Right renal pelvis (tissue), 4 donors: ENCODE data around the gene CELF2. TPM values are rescaled to one million over a fixed set of nuclear protein-coding genes. Genes with fewer than 3 reads are reported as not detected.

Source experiments
- DNase-seq, 4 donors: peaks; one replicate each; pipeline ENCODE4 v3.0.0-alpha.2; 2013; ENCODE audit warnings: low read depth in 4 of 4, low spot score in 3 of 4, missing footprints in 1 of 4
- polyA plus RNA-seq, 4 donors: library from polyadenylated mRNA; unstranded; fragments of 120-200 nt; gene quantifications; one replicate each; pipeline ENCODE4 v1.2.1, GENCODE V29; 2013; ENCODE audit not compliant: insufficient read length in 4 of 4

CELF2 gene
- polyA plus RNA-seq, 4 donors, result 12.0 to 14.5 (median 12.3) TPM

DNA sequence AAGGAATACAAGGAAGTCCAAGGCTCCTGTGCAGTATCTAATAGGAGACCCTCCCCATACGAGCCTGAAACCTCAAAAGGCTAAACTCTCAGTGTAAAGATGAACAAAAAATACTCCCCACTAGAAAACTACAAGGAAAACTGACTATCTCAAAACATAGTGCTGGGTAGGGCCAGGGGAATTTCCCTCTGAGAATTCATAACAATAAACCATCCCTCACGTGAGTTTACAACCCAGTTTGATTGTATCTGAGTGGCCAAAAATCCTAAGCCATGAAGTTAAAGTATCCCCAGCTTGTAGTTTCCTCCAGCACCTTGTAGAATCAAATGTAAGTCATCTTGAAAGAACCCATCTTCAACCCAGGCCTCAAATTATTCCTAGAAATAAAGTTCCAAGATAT lies 293.4 kb downstream of the CELF2 start:
- no peak for DNase-seq

DNA sequence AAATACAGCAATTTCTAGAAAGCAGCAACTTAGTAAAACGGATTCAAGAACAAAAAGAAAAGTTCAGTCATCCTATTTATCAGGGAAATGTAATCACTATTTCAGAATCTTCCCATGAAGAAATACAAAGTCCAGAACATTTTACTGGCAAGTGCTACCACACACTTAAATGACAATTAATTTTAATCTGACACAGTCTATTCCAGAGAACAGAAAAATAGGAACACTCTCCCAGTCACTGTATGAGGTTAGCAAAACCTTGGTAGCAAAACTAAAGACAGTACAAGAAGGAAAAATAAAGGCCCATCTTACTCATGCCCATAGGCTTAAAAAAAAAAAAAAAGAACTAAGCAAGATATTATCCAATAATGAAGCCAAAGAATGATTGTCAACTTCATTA lies 295.8 kb downstream of the CELF2 start:
- no peak for DNase-seq

- DNase-seq, result no peak
Measured at GRCh38 chr10:11317936-11318670, 300.4 kb downstream of the CELF2 start.

GRCh38 chr10:11318826-11319598 lies 301.3 kb downstream of the CELF2 start:
- DNase-seq, result no peak

- no peak for DNase-seq
Measured at GRCh38 chr10:11319990-11320602, 302.4 kb downstream of the CELF2 start.

- no peak for DNase-seq
Measured at GRCh38 chr10:11320809-11321520, 303.3 kb downstream of the CELF2 start.

GRCh38 chr10:11322698-11323097 lies 305.0 kb downstream of the CELF2 start:
- no peak for DNase-seq

GRCh38 chr10:11324761-11325321 lies 307.2 kb downstream of the CELF2 start:
- DNase-seq, result no peak

GRCh38 chr10:11325817-11326216 lies 308.1 kb downstream of the CELF2 start:
- DNase-seq, result no peak

DNA sequence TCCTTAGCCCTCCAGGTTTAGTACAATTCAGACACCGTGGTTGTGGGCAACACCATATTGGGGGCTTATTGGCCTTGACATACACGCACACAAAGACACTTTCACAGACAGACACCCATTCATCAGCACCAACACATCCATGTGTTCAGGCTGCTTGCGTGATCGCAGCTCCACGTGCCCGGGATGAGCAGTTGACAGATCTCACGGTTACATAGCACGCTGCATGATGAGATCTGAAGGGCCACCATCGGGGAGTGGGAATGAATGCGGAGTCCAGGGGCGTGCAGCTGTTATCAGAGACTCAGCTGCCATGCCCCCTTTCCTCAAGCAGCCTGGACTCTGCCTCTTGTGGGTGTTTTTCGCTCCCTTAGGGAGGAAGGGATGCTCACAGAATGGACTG lies 308.6 kb downstream of the CELF2 start:
- no peak for DNase-seq

GRCh38 chr10:11326913-11327616 lies 309.4 kb downstream of the CELF2 start:
- no peak for DNase-seq

DNA sequence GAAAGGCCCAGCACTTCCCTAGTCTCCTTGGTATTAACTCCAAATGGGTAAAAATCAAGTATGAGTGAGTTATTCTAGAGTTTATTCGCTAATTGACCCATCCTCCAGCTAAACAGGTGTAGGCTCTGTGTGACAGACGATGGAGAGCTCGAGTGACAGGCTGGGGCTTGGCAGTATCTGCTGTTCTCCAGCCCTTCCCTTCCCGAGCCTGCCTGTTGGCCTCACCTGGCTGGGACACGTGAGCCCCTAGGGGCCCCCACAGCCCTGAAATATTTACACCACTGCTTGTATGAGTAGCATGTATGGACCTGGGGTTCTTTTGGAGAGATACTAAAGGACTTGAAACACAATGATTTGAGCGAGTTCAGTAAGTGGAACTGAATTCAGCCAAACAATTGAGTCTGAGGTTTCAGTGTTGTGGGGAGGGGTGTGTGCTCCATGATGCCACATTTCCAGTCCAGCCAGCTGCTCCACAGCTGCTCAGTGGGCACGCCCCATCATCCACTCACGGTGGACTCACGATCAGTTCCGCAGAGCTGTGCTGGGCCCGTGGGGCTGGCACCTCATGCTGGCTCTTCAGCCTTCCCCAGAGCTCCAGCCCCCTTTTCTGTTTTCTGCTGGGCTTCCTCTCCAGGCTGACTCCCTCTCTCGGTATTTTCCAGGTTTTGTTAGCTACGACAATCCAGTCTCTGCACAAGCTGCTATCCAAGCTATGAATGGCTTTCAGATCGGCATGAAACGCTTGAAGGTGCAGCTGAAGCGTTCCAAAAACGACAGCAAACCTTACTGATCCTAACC lies 310.8 kb downstream of the CELF2 start:
- no peak for DNase-seq

DNA sequence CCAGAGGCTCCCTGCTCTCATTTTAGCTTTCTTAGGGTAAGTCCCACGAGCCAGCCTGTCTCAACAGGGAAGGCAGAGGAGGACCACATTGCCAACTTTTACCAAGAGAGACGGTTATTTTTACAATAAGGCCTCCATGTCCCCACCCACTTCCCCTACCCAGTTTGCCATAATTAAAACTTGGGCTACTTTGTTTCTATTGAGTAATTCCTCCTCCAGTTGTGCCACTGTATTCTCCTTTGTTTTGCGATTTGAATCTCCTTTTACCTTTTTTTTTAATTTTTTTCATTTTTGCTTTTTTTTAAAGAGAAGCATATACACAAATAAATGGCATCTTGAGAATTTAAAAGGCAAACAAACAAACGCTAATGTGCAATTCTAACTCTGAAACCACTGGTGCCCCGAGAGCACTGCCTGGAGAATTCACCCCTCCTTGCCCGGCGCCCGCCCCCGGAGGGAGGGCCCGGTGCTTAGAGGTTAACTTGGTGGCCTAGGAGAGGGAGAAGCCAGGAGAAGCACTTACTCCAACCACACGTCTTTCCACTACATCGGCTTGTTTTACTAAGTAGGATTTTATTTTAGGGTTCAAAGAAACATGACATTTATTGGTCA lies 311.5 kb downstream of the CELF2 start:
- DNase-seq, result no peak

DNA sequence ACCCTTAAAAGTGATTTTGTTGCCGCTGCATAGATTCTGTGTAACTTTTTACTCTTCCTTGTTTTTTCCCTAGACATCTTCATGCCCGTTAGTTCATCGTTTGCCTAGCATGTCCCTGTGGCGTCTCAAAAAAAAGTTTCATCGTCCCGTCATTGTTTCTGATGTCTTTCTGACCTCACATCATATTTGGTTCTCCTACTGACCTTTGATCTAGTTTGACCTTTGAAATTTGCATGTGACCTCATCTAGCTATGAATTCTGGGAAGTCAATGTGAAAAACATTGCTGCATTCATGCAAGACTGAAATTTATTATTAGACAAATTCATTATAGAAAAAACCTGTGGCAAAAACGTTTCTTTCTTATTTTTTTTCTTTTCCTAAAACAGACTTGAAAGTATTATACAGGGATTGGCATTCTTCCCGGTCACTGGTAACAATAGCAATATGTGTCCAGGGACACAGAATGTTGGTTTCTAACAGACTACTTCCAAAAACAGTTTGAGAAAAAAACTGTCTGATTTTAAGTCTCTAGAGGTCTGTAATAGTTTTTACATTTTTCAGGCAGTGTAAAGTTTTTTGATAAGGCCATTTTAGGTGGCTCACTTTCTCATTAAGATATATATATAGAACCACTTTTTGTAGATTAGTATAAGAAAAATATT lies 312.8 kb downstream of the CELF2 start:
- DNase-seq, result no peak

DNA sequence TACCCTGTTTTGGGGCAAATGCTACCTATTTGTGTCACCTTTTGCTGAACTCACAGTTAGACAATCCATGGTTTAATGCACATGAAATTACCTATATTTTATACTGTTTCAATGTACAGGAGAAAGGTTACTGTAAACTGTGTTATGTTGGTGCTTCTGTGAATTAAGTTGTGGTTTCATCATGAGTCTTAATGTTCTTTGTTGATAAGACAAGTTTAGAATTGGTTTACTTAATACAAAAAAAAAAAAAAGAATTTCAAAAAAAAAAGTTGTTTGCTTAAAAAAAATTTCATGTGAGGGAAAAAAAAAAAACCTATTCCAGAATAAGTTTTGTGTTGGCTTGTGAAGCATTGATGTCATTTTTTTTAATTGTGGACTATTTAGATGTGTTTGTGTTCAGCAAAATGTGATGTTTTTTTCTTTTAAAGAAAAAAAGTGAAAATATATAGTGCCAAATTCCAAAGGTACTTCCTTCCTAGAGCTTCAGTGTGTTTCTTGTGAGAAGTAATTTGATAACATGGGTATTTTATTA lies 313.4 kb downstream of the CELF2 start:
- DNase-seq, result no peak

DNA sequence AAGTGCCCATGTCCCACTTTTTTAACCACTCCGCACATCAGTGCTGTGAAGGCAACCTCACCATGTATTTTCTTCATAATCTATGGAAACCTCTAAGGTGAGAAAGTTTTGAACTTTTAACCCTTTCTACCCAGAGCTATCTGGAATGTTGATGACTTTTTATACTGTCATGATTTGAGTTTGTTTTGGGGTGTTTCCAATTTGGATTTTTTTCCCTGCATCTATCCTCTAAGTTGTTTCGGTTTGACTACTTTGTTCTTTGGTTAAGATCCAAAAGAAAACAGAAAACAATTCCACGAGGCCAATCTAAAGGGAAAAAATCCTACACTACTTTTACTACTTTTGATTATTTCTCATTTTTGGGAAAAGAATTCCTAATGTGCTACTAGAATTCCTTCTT lies 314.1 kb downstream of the CELF2 start:
- no peak for DNase-seq

GRCh38 chr10:11332846-11333245 lies 315.2 kb downstream of the CELF2 start:
- no peak for DNase-seq

- peak in 2 of 4 donors; percentile 34 to 38 for DNase-seq
Measured at GRCh38 chr10:11334436-11334835, 316.8 kb downstream of the CELF2 start.
